Measurements from ENCODE around the gene LIN28B. TPM values are rescaled to one million over a fixed set of nuclear protein-coding genes. Genes with fewer than 3 reads are reported as not detected.

LIN28B gene
- total and polyA plus RNA-seq, 2 of the 4 experiments (the other 2 are of a cell fraction): not detected

- 97% methylated on average over 5 of the region's 8 CpGs; no CpG with 5 or more reads in 1 of the 2 experiments for WGBS, 2 experiments (ENCODE audit: extremely low coverage in 2 of 2, insufficient read length in 1 of 2)
- in situ Hi-C loops (cut with MboI; ENCODE audit: low sequenced_read_pairs): no loop called here
- no peak for ATAC-seq (ENCODE audit: low read depth)
Observed at GRCh38 chr6:105106260-105106659, 149.4 kb downstream of the LIN28B start.

More at GRCh38 chr6:105106260-105106659, 149.4 kb downstream of the LIN28B start:
- H3K79me1 ChIP-seq (ENCODE audit: low read depth in 1 of 2, low read length in 2 of 2): peaks cover 0 to 7% of the 10 kb centered on the region in 2 experiments; a peak in 1 of 4 replicates
- no TSS peak for BruUV-seq (replicated peaks)
- dilution Hi-C loops (cut with HindIII; ENCODE audit: low sequenced_read_pairs, unreplicated experiment) (no loop called here), intact Hi-C loops (cut with micrococcal nuclease) (no loop called here)
- no peak overlapping the region for H2AK5ac ChIP-seq (ENCODE audit: low read depth, low read length)
- no peak overlapping the region for H3K4me2 ChIP-seq (ENCODE audit: low read depth, low read length)
- no peak overlapping the region for H4K5ac ChIP-seq (ENCODE audit: low read depth, low read length)
- no peak overlapping the region for H2BK20ac ChIP-seq (ENCODE audit: low read depth, low read length)
- H2AFZ ChIP-seq (replicated peaks; ENCODE audit: low read length, poor library complexity): no peak overlapping the region
- no peak overlapping the region for H3K27ac ChIP-seq (ENCODE audit: insufficient read depth, low read length)
- no peak overlapping the region for H4K8ac ChIP-seq (ENCODE audit: low read depth in 2 of 2, low read length in 2 of 2)
- H3K27me3 ChIP-seq (ENCODE audit: control insufficient read depth, insufficient read depth, low read length): no peaks in the 10 kb centered on the region
- no peak overlapping the region for H3K56ac ChIP-seq (ENCODE audit: extremely low read depth, insufficient read depth, low read length)
- H2BK15ac ChIP-seq (ENCODE audit: low read depth, low read length): no peak overlapping the region
- H3K23ac ChIP-seq (ENCODE audit: low read depth, low read length): no peak overlapping the region
- TF ChIP-seq MXI1 (IDR thresholded peaks at IDR 0.05; ENCODE audit: borderline replicate concordance, low read depth, low read length): no peak
- TF ChIP-seq CTCF (conservative IDR thresholded peaks at IDR 0.05; ENCODE audit: low read depth, low read length): no peak
- TF ChIP-seq RCOR1 (IDR thresholded peaks at IDR 0.05; ENCODE audit: insufficient replicate concordance, low read length): no peak
- TF ChIP-seq RFX5 (IDR thresholded peaks at IDR 0.05; ENCODE audit: low read depth, low read length): no peak
- TF ChIP-seq BHLHE40 (IDR thresholded peaks at IDR 0.05; ENCODE audit: low read depth, low read length): no peak
- TF ChIP-seq CHD1 (IDR thresholded peaks at IDR 0.05; ENCODE audit: low read depth, low read length): no peak
- no peak for TF ChIP-seq NFE2L2 (IDR thresholded peaks at IDR 0.05; ENCODE audit: low read depth, low read length)
- TF ChIP-seq FOS (IDR thresholded peaks at IDR 0.05; ENCODE audit: low read depth, low read length): no peak
- no peak for TF ChIP-seq MAZ (IDR thresholded peaks at IDR 0.05; ENCODE audit: borderline replicate concordance, low read depth, low read length)
- no peak for TF ChIP-seq RAD21 (IDR thresholded peaks at IDR 0.05; ENCODE audit: low read length)
- no peak for TF ChIP-seq SMC3 (IDR thresholded peaks at IDR 0.05; ENCODE audit: low read depth, low read length)
- no peak for TF ChIP-seq MAFK (IDR thresholded peaks at IDR 0.05; ENCODE audit: low read depth, low read length)
- no peak for TF ChIP-seq ELK1 (IDR thresholded peaks at IDR 0.05; ENCODE audit: borderline replicate concordance, low read depth, low read length)
- no peak for TF ChIP-seq USF2 (IDR thresholded peaks at IDR 0.05; ENCODE audit: low read depth, low read length)
- TF ChIP-seq POLR2A (IDR thresholded peaks at IDR 0.05; ENCODE audit: low read depth, low read length): no peak
- TF ChIP-seq CEBPB (IDR thresholded peaks at IDR 0.05; ENCODE audit: low read depth, low read length): no peak
- peaks cover 2% of the 10 kb centered on the region; the same call in 1 of the 2 replicates for H3K4me1 ChIP-seq (ENCODE audit: control insufficient read depth, insufficient read depth, low read length)
- no peak overlapping the region for H3K14ac ChIP-seq (replicated peaks; ENCODE audit: low read depth, low read length)
- DNase-seq: no peak
- H2BK5ac ChIP-seq (ENCODE audit: low read depth, low read length, poor library complexity, severe bottlenecking): no peak overlapping the region
- H3K9me3 ChIP-seq (ENCODE audit: control insufficient read depth, insufficient read depth, low read length): no peaks in the 10 kb centered on the region
- CTCF ChIA-PET: no interaction called here
- H3K9me1 ChIP-seq (ENCODE audit: insufficient read depth, low read length): no peaks in the 10 kb centered on the region; the same call in 1 of the 2 replicates
- POLR2A ChIA-PET (ENCODE audit: unreplicated experiment): no interaction called here
- H3K4ac ChIP-seq (ENCODE audit: low read depth, low read length): no peak overlapping the region
- H3K18ac ChIP-seq (ENCODE audit: low read depth, low read length): no peak overlapping the region
- H2AK9ac ChIP-seq (replicated peaks; ENCODE audit: low read depth, low read length, poor library complexity): no peak overlapping the region
- no peak overlapping the region for H4K91ac ChIP-seq (ENCODE audit: insufficient read depth, low read depth, low read length)
- no peak overlapping the region for H3K4me3 ChIP-seq (ENCODE audit: insufficient read depth, low read depth, low read length)
- no peak overlapping the region for H2BK120ac ChIP-seq (ENCODE audit: low read depth, low read length)
- 0 out of 2 replicates have a peak, but pooled peaks cover 2% of the 10 kb centered on the region for H3K36me3 ChIP-seq (ENCODE audit: control insufficient read depth, insufficient read depth, low read length)
- H3K9ac ChIP-seq (ENCODE audit: low read depth, low read length): no peak overlapping the region
- no peaks in the 10 kb centered on the region for H4K20me1 ChIP-seq (ENCODE audit: insufficient read depth, low read length)
